ENCODE results near the gene MICAL2. TPM values are rescaled to one million over a fixed set of nuclear protein-coding genes. Genes with fewer than 3 reads are reported as not detected.

The MICAL2 gene
- total RNA-seq, 2 experiments from 2014 or later: not detected

DNA sequence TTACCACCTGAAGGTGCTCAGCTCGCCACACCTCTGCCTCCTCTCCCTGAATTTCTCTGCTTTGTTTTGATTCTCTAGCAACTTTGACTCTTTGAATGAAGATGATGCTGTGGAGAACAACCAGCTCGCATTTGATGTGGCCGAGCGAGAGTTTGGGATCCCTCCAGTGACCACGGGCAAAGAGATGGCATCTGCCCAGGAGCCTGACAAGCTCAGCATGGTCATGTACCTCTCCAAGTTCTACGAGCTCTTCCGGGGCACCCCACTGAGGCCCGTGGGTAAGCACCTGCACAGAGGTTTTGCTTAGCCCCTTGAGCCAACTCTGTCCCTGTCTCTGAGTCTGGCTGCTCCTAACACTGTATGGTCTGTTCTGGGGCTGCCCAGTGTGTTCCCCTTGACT lies 115.7 kb downstream of the MICAL2 start:
- no peaks in the 10 kb centered on the region for H4K20me1 ChIP-seq (ENCODE audit: insufficient read depth, low read length)
- DNase-seq (ENCODE audit: low spot score): no peak
- no peaks in the 10 kb centered on the region for H3K9me2 ChIP-seq (ENCODE audit: insufficient read depth, low read length)
- intact Hi-C loops (cut with micrococcal nuclease; ENCODE audit: unreplicated experiment): no loop called here
- H3K4me2 ChIP-seq (ENCODE audit: low read length): no peak overlapping the region
- TF ChIP-seq EZH2phosphoT487 (IDR thresholded peaks at IDR 0.05; ENCODE audit: borderline replicate concordance, low read depth, low read length): no peak
- TF ChIP-seq, protein P1, sequence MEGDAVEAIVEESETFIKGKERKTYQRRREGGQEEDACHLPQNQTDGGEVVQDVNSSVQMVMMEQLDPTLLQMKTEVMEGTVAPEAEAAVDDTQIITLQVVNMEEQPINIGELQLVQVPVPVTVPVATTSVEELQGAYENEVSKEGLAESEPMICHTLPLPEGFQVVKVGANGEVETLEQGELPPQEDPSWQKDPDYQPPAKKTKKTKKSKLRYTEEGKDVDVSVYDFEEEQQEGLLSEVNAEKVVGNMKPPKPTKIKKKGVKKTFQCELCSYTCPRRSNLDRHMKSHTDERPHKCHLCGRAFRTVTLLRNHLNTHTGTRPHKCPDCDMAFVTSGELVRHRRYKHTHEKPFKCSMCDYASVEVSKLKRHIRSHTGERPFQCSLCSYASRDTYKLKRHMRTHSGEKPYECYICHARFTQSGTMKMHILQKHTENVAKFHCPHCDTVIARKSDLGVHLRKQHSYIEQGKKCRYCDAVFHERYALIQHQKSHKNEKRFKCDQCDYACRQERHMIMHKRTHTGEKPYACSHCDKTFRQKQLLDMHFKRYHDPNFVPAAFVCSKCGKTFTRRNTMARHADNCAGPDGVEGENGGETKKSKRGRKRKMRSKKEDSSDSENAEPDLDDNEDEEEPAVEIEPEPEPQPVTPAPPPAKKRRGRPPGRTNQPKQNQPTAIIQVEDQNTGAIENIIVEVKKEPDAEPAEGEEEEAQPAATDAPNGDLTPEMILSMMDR (conservative IDR thresholded peaks at IDR 0.05; ENCODE audit: low read length): no peak
- H2AFZ ChIP-seq (ENCODE audit: low read length): no peak overlapping the region
- no peaks in the 10 kb centered on the region for H3K79me2 ChIP-seq (ENCODE audit: insufficient read depth, low read depth, low read length)
- CTCF ChIA-PET (ENCODE audit: unreplicated experiment): no interaction called here
- POLR2A ChIA-PET: interaction anchor here (1.0 kb wide), 1 partner anchor 11 kb away, joined by 4 read pairs; no protein-coding TSS in a partner anchor
- BruUV-seq (replicated peaks): no TSS peak
- H3K4me3 ChIP-seq (ENCODE audit: low read depth, low read length, poor library complexity, severe bottlenecking): no peak overlapping the region
- H3K36me3 ChIP-seq (ENCODE audit: insufficient read depth, low read length): no peaks in the 10 kb centered on the region
- H3K27ac ChIP-seq (ENCODE audit: low read depth, low read length, poor library complexity, severe bottlenecking): no peak overlapping the region
- H3K9me3 ChIP-seq (ENCODE audit: low read length): no peaks in the 10 kb centered on the region
- no peaks in the 10 kb centered on the region for H3K4me1 ChIP-seq (ENCODE audit: insufficient read depth, low read length, poor library complexity, severe bottlenecking)

- no peak overlapping the region for H3K4me3 ChIP-seq (ENCODE audit: low read depth, low read length, poor library complexity, severe bottlenecking)
- no peaks in the 10 kb centered on the region for H3K9me3 ChIP-seq (ENCODE audit: low read length)
- no peak overlapping the region for H3K27ac ChIP-seq (ENCODE audit: low read depth, low read length, poor library complexity, severe bottlenecking)
- intact Hi-C loops (cut with micrococcal nuclease; ENCODE audit: unreplicated experiment): loop anchor here (10.0 kb wide), 1 partner anchor 105 kb away; no protein-coding TSS in a partner anchor
- H4K20me1 ChIP-seq (ENCODE audit: insufficient read depth, low read length): no peaks in the 10 kb centered on the region
- no peaks in the 10 kb centered on the region for H3K9me2 ChIP-seq (ENCODE audit: insufficient read depth, low read length)
- no peaks in the 10 kb centered on the region for H3K36me3 ChIP-seq (ENCODE audit: insufficient read depth, low read length)
- no peak overlapping the region for H3K4me2 ChIP-seq (ENCODE audit: low read length)
- H3K79me2 ChIP-seq (ENCODE audit: insufficient read depth, low read depth, low read length): no peaks in the 10 kb centered on the region
- no peaks in the 10 kb centered on the region for H3K4me1 ChIP-seq (ENCODE audit: insufficient read depth, low read length, poor library complexity, severe bottlenecking)
- ChIA-PET CTCF (ENCODE audit: unreplicated experiment) (no interaction called here), POLR2A (no interaction called here)
- DNase-seq (ENCODE audit: low spot score): no peak
- BruUV-seq (replicated peaks): no TSS peak
- H2AFZ ChIP-seq (ENCODE audit: low read length): no peak overlapping the region
- TF ChIP-seq EZH2phosphoT487 (IDR thresholded peaks at IDR 0.05; ENCODE audit: borderline replicate concordance, low read depth, low read length): no peak
- TF ChIP-seq, protein P1 (conservative IDR thresholded peaks at IDR 0.05; ENCODE audit: low read length): no peak
Measured at GRCh38 chr11:12229450-12230229, 119.2 kb downstream of the MICAL2 start.

DNA sequence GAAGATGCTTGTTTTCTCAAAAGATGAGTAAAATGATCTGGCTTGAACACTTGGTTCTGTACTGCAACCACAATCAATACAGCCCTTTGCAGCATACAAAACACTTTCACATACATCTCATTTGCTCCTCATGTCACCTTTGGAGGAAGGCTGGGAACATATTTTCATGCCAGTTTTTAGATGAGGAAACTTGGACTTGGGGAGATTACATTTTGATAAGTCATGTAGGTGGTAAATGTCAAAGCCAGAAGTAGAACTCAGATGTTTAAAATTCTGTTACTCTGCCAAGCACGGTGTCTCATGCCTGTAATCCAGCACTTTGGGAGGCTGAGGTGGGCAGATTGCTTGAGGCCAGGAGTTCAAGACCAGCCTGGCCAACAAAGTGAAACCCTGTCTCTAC lies 121.8 kb downstream of the MICAL2 start:
- Histone ChIP-seq H4K20me1 (ENCODE audit: insufficient read depth, low read length) (no peaks in the 10 kb centered on the region), H3K9me2 (ENCODE audit: insufficient read depth, low read length) (no peaks in the 10 kb centered on the region), H3K27ac (ENCODE audit: low read depth, low read length, poor library complexity, severe bottlenecking) (no peak overlapping the region), H3K4me2 (ENCODE audit: low read length) (no peak overlapping the region), H2AFZ (ENCODE audit: low read length) (no peak overlapping the region), H3K4me1 (ENCODE audit: insufficient read depth, low read length, poor library complexity, severe bottlenecking) (no peaks in the 10 kb centered on the region), H3K9me3 (ENCODE audit: low read length) (no peaks in the 10 kb centered on the region), H3K36me3 (ENCODE audit: insufficient read depth, low read length) (no peaks in the 10 kb centered on the region), H3K79me2 (ENCODE audit: insufficient read depth, low read depth, low read length) (no peaks in the 10 kb centered on the region), H3K4me3 (ENCODE audit: low read depth, low read length, poor library complexity, severe bottlenecking) (no peak overlapping the region)
- no peak for DNase-seq (ENCODE audit: low spot score)
- intact Hi-C loops (cut with micrococcal nuclease; ENCODE audit: unreplicated experiment): loop anchor here (10.0 kb wide), 1 partner anchor 107 kb away; no protein-coding TSS in a partner anchor
- no peak for TF ChIP-seq EZH2phosphoT487 (IDR thresholded peaks at IDR 0.05; ENCODE audit: borderline replicate concordance, low read depth, low read length)
- TF ChIP-seq, protein P1 (conservative IDR thresholded peaks at IDR 0.05; ENCODE audit: low read length): no peak
- ChIA-PET CTCF (ENCODE audit: unreplicated experiment) (no interaction called here), POLR2A (no interaction called here)
- BruUV-seq (replicated peaks): no TSS peak

All from OCI-LY7 (cell line).